Activated T-cell treated with anti-CD3 and anti-CD28 coated beads, Interleukin-2, amount 50 U/mL, for 4 hours (primary cell): ENCODE data around the gene SH3YL1. TPM values are rescaled to one million over a fixed set of nuclear protein-coding genes. Genes with fewer than 3 reads are reported as not detected.

ENCODE experiments used
- ATAC-seq, 2 donors: fragments of 200-7000 bp; cut with Tn5 transposase; one replicate each; pipeline ENCODE4 v1.10.0; 2021
- DNase-seq: peaks from one replicate; pipeline ENCODE4 v3.0.0-alpha.2; 2020
- H3K27me3 Mint-ChIP-seq: one replicate; pipeline ENCODE4 v1.8.0; 2021; ENCODE audit warnings: low read depth, mixed read lengths
- H3K36me3 Mint-ChIP-seq: one replicate; pipeline ENCODE4 v1.8.0; 2022; ENCODE audit warnings: mixed read lengths; ENCODE audit not compliant: insufficient read depth
- H3K4me1 Mint-ChIP-seq: one replicate; pipeline ENCODE4 v1.8.0; 2021; ENCODE audit warnings: low read depth, mixed read lengths
- H3K4me3 Mint-ChIP-seq: one replicate; pipeline ENCODE4 v1.8.0; 2021; ENCODE audit warnings: mild to moderate bottlenecking, moderate library complexity, mixed read lengths
- H3K9me3 Mint-ChIP-seq: one replicate; pipeline ENCODE4 v1.8.0; 2021; ENCODE audit warnings: mixed read lengths
- total RNA-seq, 3 donors: library from RNA; stranded (reverse); gene quantifications; one replicate each; pipeline ENCODE4 v1.2.1, GENCODE V29; 2021

The SH3YL1 gene
- total RNA-seq, 3 donors from 2014 or later = 12.9 to 14.7 (median 13.9) TPM

DNA sequence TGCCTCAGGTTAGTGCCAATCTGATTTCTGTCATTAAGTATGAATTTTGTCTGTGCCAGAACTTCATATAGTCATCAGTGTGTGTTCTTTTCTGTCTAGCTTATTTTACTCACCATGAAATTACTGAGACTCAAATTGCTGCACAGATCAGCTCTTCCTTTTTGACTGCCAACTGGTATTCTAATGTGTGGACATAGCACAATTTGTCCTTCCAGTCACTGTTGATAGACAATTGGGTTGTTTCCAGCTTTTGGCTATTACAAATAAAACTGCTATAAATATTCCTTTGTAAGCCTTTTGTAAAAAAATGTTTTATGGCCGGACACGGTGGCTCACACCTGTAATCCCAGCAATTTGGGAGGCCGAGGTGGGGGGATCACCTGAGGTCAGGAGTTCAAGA is 7.7 kb downstream of the SH3YL1 start:
- H3K4me1 Mint-ChIP-seq = no peaks in the 10 kb centered on the region
- peaks cover 21% of the 10 kb centered on the region for H3K36me3 Mint-ChIP-seq
- no peak for ATAC-seq
- H3K27me3 Mint-ChIP-seq = no peaks in the 10 kb centered on the region
- no peak for DNase-seq
- H3K9me3 Mint-ChIP-seq = peaks cover 12% of the 10 kb centered on the region
- H3K4me3 Mint-ChIP-seq = no peak overlapping the region

DNA sequence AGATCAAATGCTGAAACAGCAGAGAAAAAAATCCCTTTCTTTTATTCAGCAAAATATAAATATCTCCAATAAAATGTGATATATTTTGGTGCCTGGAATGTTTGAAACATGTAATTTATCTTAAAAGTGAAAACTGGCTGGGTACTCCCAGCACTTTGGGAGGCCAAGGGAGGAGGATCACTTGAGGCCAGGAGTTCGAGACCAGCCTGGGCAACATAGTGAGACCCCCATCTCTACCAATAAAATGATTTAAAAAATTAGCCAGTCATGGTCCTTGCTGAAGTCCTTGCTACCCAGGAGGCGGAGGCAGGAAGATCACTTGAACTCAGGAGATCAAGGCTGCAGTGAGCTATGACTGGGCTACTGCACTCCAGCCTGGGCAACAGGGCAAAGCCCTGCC is 8.6 kb downstream of the SH3YL1 start:
- peaks cover 12% of the 10 kb centered on the region for H3K9me3 Mint-ChIP-seq
- H3K27me3 Mint-ChIP-seq = no peaks in the 10 kb centered on the region
- H3K4me3 Mint-ChIP-seq = no peak overlapping the region
- peaks cover 16% of the 10 kb centered on the region for H3K36me3 Mint-ChIP-seq
- ATAC-seq (no peak), DNase-seq (no peak)
- H3K4me1 Mint-ChIP-seq = no peaks in the 10 kb centered on the region

DNA sequence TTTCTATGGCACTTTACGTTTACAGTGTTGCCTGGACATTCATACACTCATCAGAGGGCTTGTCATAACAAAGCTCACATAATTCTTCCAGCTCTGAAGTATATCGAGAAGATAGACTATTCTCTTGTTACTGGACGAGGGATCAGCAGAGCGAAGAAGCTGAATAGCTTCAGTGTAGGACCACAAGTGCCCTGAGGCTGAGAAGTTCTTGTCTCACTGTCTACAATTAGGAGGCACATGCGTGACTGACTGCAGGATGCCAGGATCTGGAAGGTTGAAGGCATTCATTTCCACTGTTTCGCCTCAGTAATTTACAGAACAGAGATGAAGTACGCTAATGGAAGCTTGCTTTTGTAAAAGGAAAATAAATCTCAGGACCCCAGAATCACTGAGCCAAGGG is 9.6 kb downstream of the SH3YL1 start:
- H3K9me3 Mint-ChIP-seq = peaks cover 12% of the 10 kb centered on the region
- H3K36me3 Mint-ChIP-seq = peaks cover 15% of the 10 kb centered on the region
- no peaks in the 10 kb centered on the region for H3K27me3 Mint-ChIP-seq
- no peak overlapping the region for H3K4me3 Mint-ChIP-seq
- ATAC-seq = no peak
- no peaks in the 10 kb centered on the region for H3K4me1 Mint-ChIP-seq
- DNase-seq = no peak

DNA sequence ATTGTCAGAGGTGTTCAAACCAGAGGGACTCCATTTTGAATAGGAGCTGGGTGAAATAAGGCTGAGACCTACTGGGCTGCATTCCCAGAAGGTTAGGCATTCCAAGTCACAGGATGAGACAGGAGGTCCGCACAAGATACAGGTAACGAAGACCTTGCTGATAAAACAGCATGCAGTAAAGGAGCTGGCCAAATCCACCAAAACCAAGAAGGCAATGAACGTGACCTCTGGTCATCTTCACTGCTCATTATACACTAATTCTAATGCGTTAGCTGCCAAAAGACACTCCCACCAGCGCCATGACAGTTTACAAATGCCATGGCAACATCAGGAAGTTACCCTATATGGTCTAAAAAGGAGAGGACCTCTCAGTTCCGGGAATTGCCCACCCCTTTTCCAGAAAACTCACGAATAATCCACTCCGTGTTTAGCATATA is 10.6 kb downstream of the SH3YL1 start:
- no peaks in the 10 kb centered on the region for H3K27me3 Mint-ChIP-seq
- no peaks in the 10 kb centered on the region for H3K4me1 Mint-ChIP-seq
- ATAC-seq (no peak), DNase-seq (no peak)
- peaks cover 11% of the 10 kb centered on the region for H3K36me3 Mint-ChIP-seq
- peaks cover 5% of the 10 kb centered on the region for H3K9me3 Mint-ChIP-seq
- H3K4me3 Mint-ChIP-seq = no peak overlapping the region

DNA sequence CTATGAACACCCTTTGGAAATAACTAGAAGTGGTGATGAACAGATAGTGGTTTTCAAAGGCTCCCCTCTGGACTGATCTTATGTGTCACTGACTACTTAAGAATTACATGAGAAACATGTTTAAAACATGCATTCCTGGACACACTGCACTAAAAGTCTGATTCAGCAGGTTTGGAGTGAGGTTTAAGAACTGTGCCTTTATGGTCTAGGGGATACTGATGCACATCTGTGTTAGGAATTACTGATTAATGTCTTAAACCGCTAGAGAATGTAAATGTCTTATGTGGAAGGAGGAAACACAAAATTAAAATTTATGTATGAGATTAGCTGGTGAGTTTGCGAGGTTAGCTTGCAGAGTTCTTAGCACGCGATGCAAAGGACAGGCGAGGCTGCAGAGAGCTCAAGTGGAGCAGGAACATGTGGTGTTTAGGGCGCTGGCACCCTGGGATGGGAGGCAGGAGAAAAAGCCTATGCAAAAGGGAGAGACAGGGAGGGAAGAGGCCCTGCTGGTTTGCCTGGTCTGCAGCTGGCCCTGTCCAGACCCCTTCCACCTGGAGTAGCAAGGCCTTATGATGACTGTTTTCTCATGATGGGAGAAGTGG is 11.7 kb downstream of the SH3YL1 start:
- DNase-seq = no peak
- peaks cover 13% of the 10 kb centered on the region for H3K36me3 Mint-ChIP-seq
- H3K4me1 Mint-ChIP-seq = no peaks in the 10 kb centered on the region
- H3K27me3 Mint-ChIP-seq = no peaks in the 10 kb centered on the region
- no peak overlapping the region for H3K4me3 Mint-ChIP-seq
- no peaks in the 10 kb centered on the region for H3K9me3 Mint-ChIP-seq
- no peak for ATAC-seq

DNA sequence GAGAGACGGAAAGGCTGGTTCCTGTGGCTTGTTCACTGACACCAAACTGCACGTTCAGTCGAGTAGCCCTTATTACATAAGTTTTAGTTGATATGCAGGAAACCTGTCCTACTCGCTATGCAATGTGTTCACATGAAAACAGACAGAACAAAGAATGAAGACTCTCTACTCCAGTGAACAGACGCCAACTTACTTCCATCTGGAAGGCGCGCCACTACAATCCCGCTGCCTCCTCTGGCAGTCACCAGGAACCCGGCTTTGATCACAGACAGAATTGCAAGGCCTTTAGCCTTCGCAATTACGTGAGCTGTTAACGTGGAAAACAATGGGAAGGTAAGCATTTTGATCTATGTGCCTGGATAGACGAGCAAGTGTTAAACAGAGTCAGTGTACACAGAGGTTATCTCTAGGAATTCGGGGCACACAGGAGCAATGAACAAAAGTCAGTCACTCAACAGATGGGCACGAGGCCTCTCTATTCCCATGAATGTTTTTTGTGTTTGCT is 14.2 kb downstream of the SH3YL1 start:
- no peaks in the 10 kb centered on the region for H3K9me3 Mint-ChIP-seq
- H3K4me3 Mint-ChIP-seq = no peak overlapping the region
- H3K27me3 Mint-ChIP-seq = no peaks in the 10 kb centered on the region
- H3K4me1 Mint-ChIP-seq = peaks cover 2% of the 10 kb centered on the region
- ATAC-seq (no peak), DNase-seq (no peak)
- H3K36me3 Mint-ChIP-seq = peaks cover 20% of the 10 kb centered on the region

DNA sequence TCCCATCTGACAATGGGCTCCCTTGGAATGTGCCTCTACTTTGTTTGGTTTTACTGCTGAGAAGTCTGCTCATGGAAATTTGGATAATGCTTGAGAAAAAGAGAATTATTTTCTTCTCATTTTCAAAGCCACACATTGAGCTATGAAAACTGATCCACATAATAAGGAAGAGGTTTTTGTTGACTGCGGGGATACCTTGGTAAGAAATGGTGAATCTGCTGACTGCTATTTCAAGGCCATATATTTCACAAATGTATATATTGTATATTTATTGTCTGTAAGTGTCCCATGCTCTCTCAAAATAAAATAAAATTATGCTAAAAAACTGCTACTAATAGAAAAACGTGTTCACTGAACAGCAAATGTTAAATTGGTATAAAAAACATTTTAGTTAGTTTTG is 15.1 kb downstream of the SH3YL1 start:
- Mint-ChIP-seq H3K4me3 (no peak overlapping the region), H3K27me3 (no peaks in the 10 kb centered on the region), H3K36me3 (peaks cover 26% of the 10 kb centered on the region), H3K4me1 (peaks cover 2% of the 10 kb centered on the region), H3K9me3 (no peaks in the 10 kb centered on the region)
- no peak for DNase-seq
- no peak for ATAC-seq

DNA sequence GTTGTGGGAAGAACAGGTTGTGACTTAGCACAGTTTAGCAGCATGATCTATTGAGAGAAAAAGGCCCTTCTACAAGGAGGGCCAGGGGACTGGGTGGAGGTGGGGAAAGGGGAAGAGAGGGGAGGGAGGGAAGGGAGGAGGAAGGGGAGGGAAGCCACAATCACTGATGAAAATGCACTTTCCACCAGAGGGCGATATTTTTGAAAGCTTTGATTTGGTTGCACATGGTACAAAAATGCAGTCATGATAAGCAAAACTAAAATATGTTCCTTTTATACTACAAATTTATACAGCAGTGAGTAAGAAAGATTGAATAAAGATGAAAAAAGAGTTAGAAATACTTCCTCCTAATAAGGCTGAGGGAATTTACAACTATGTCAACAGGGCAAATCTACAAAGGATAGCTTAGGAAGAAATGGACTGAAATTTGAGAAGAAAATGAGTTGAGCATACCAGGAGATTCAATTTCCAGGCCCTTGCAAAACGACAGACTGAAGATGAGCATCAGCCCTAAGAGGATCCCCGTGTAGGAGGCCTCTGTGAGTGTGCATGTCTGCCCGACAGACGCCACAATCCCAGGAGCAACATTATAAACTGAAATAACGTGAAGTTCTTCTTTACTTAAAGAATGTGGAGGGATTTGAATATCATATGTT is 17.2 kb downstream of the SH3YL1 start:
- peaks cover 37% of the 10 kb centered on the region for H3K36me3 Mint-ChIP-seq
- H3K27me3 Mint-ChIP-seq = no peaks in the 10 kb centered on the region
- DNase-seq = peak; percentile 15

DNA sequence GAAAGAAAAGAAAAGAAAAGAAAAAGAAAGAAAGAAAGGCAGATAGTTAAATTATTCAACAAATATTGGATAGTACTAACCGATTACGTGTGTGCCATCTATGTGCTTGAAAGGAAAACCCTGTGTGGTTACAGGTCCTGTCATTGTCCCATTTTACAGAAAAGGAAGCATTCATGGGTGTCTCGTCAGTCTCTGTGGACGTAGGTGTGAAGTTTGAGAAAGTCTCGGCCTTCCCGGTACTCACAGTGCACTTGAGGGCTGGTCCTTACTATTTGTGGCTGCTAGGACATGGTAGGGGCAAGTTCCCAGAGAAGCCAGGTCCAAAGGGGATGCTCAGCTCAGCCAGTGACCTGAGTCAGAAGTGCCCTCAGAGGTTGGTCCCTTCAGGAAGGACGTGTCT is 19.3 kb downstream of the SH3YL1 start:
- ATAC-seq (no peak), DNase-seq (no peak)
- peaks cover 10% of the 10 kb centered on the region for H3K9me3 Mint-ChIP-seq
- no peak overlapping the region for H3K4me3 Mint-ChIP-seq
- H3K4me1 Mint-ChIP-seq = peaks cover 2% of the 10 kb centered on the region
- peaks cover 46% of the 10 kb centered on the region for H3K36me3 Mint-ChIP-seq
- no peaks in the 10 kb centered on the region for H3K27me3 Mint-ChIP-seq

More for the DNA sequence above, 17.2 kb downstream of the SH3YL1 start:
- Mint-ChIP-seq H3K4me1 (peaks cover 2% of the 10 kb centered on the region), H3K9me3 (peaks cover 10% of the 10 kb centered on the region), H3K4me3 (no peak overlapping the region)
- peak; percentile 32 to 37 for ATAC-seq

DNA sequence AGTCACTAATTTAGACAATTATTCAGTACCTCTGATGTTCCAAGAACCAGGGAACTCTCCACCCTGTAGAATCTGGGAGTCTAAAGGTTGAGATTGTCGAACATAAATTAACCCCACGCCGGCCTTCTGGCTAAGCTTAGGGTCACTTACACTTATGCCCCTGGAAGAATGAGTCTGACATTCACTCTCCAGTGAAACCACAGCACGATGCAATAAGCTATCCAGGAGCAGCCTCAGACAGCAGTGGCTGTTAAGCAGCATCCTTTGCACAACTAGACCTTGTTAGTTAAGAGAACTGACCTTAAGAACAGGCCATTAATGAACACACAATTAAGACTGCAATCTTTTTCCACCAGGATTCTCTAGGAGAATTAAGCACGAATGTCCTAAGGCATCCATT is 25.0 kb downstream of the SH3YL1 start:
- peaks cover 10% of the 10 kb centered on the region for H3K9me3 Mint-ChIP-seq
- H3K27me3 Mint-ChIP-seq = no peaks in the 10 kb centered on the region
- no peak for DNase-seq
- peaks cover 2% of the 10 kb centered on the region for H3K4me1 Mint-ChIP-seq
- ATAC-seq = no peak
- no peak overlapping the region for H3K4me3 Mint-ChIP-seq
- peaks cover 44% of the 10 kb centered on the region for H3K36me3 Mint-ChIP-seq

DNA sequence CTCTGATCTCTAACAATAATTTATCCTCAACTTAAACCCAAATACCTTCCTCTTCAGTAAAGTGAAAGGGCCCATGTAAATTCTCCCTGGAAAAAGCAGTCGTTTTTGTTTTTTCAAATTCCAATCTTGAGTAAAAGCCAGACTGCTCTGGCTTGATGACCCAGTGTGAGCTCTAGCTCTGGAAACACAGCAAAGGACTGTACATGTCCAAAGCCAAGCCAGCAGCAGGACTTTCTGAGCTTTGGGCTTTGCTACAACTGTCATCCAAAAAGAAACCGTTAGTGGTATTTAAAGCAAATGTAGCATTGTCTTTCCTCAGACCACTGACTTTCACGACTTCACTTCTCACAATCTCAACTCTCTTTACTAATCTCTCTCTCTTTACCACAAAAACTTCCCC is 25.4 kb downstream of the SH3YL1 start:
- Mint-ChIP-seq H3K9me3 (peaks cover 10% of the 10 kb centered on the region), H3K4me3 (no peak overlapping the region), H3K4me1 (peaks cover 2% of the 10 kb centered on the region), H3K27me3 (no peaks in the 10 kb centered on the region), H3K36me3 (peaks cover 42% of the 10 kb centered on the region)
- no peak for ATAC-seq
- no peak for DNase-seq

DNA sequence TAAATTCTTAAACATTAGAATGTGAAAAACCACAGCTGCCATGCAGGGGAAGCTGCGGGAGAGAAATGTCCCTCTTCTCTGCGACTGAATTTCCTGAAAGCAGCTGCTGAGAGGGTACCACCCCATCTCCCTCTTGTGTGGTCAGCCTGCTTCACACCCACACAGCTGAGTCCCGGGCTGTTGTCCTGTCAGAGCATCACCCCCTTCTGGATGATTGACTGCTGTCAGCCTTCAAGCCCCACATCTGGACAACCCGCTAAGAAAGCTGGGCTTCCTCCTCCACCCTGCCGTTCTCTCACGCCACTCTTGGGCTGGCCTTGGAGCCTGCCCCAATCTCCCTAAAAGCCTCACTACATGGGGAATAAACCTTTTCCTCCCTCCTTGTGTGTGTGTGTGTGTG is 26.0 kb downstream of the SH3YL1 start:
- no peak for ATAC-seq
- DNase-seq = no peak
- no peak overlapping the region for H3K4me3 Mint-ChIP-seq
- peaks cover 40% of the 10 kb centered on the region for H3K36me3 Mint-ChIP-seq
- H3K4me1 Mint-ChIP-seq = peaks cover 2% of the 10 kb centered on the region
- H3K27me3 Mint-ChIP-seq = no peaks in the 10 kb centered on the region
- H3K9me3 Mint-ChIP-seq = peaks cover 6% of the 10 kb centered on the region

DNA sequence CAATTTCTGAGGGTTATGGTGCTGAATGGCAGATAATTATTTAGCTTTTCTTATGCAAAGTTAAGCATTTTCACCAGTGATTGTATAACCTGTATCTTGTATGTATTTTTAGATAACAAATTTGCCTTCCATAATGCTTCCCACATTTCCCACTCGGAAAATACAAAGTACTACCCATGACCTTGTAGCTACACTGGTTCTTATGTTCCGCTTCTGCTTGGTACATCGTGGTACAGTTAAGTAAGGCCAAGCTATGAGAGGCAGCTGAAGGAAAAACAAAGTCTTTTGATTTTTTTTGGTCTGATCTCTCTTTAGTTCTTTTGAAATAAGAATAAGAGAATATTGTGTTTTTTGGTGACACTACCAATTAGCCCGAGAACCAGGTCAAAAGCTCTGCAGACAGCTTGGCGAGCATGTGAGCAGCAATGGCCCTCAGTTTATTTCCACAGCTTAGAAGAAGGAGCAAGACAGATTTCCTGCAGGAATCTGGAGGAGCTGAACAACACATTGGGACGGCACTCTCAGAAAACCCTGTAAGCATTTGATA is 26.8 kb downstream of the SH3YL1 start:
- no peak for DNase-seq
- Mint-ChIP-seq H3K4me3 (no peak overlapping the region), H3K9me3 (no peaks in the 10 kb centered on the region), H3K36me3 (peaks cover 36% of the 10 kb centered on the region), H3K4me1 (peaks cover 2% of the 10 kb centered on the region), H3K27me3 (no peaks in the 10 kb centered on the region)
- no peak for ATAC-seq

DNA sequence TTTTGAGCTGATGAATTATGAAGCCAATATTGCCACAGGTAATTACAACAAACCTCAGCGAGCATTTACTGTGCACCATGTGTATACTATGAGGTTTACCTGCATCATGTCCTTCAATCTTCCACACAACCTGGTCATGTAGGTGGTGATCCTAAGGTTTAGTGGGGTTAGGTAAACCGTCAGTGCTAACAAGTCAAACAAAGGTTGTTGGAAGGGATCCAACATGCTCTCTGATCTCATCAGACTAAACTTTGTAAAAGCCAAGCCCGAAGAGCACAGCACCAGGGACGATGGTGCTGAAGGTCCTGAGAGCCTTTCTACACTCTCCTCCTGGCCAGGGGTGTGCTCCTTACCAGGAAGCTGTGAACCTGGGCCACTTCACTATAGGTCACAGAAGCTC is 29.4 kb downstream of the SH3YL1 start:
- H3K36me3 Mint-ChIP-seq = peaks cover 26% of the 10 kb centered on the region
- DNase-seq (no peak), ATAC-seq (no peak)
- H3K9me3 Mint-ChIP-seq = no peaks in the 10 kb centered on the region
- H3K4me3 Mint-ChIP-seq = no peak overlapping the region
- H3K4me1 Mint-ChIP-seq = peaks cover 2% of the 10 kb centered on the region
- H3K27me3 Mint-ChIP-seq = no peaks in the 10 kb centered on the region

DNA sequence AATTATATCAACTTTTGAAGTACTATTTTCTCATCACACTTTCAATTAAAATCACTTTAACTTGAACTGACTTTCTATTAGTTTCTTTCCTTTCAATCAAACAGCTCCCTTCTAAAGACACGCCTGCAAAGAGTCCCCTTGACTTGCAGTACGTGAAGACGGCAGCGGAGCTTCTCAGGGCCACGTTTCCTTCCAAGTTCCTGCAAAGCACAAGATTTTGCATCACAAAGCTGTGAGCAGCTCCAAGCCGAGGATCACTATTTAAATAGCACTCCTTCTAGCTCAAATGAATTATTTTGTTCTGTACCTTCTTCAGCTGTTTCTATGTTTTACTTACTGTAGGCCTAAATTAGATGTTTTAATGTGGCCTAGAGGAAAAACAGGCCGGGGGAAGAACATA is 30.8 kb downstream of the SH3YL1 start:
- Mint-ChIP-seq H3K9me3 (no peaks in the 10 kb centered on the region), H3K36me3 (peaks cover 25% of the 10 kb centered on the region), H3K4me3 (no peak overlapping the region), H3K4me1 (no peaks in the 10 kb centered on the region), H3K27me3 (no peaks in the 10 kb centered on the region)
- ATAC-seq = no peak
- DNase-seq = no peak
